ENCODE results near the gene GLG1.
"Not testable (repeated sequence)": the region's sequence is repeated elsewhere in the genome, so short reads cannot be mapped to it uniquely, and the experiment has no call there.

The GLG1 gene

GRCh38 chr16:74419811-74420210, 187.1 kb downstream of the GLG1 start:
- not testable (repeated sequence) for H3K9ac ChIP-seq (ENCODE audit: low read depth, low read length); H3K4me2 ChIP-seq (ENCODE audit: insufficient read depth, low read length); DNase-seq; H3K4me3 ChIP-seq (ENCODE audit: low read depth in 1 of 2, low read length in 2 of 2); H3K4me1 ChIP-seq (ENCODE audit: insufficient read depth, low read length); H3K9me3 ChIP-seq (ENCODE audit: insufficient read depth, low read length, severe bottlenecking); H3K79me2 ChIP-seq (ENCODE audit: insufficient read depth, low read length); H3K27ac ChIP-seq (ENCODE audit: low read length); H3K36me3 ChIP-seq (ENCODE audit: insufficient read depth, low read length); H3K27me3 ChIP-seq (ENCODE audit: insufficient read depth, low read length, poor library complexity); H4K20me1 ChIP-seq (ENCODE audit: insufficient read depth, low read length); H2AFZ ChIP-seq (ENCODE audit: low read depth, low read length)
- ATAC-seq (ENCODE audit: insufficient read depth, low read depth), result 0 out of 3 replicates have a peak, but pooled peaks have one; percentile 16

- not testable (repeated sequence) for H3K4me3 ChIP-seq (ENCODE audit: low read depth in 1 of 2, low read length in 2 of 2); H3K9me3 ChIP-seq (ENCODE audit: insufficient read depth, low read length, severe bottlenecking); H4K20me1 ChIP-seq (ENCODE audit: insufficient read depth, low read length); H3K79me2 ChIP-seq (ENCODE audit: insufficient read depth, low read length); ATAC-seq (ENCODE audit: insufficient read depth, low read depth); H3K4me1 ChIP-seq (ENCODE audit: insufficient read depth, low read length); H3K36me3 ChIP-seq (ENCODE audit: insufficient read depth, low read length); H3K27ac ChIP-seq (ENCODE audit: low read length); H3K9ac ChIP-seq (ENCODE audit: low read depth, low read length); H2AFZ ChIP-seq (ENCODE audit: low read depth, low read length); H3K4me2 ChIP-seq (ENCODE audit: insufficient read depth, low read length); DNase-seq; H3K27me3 ChIP-seq (ENCODE audit: insufficient read depth, low read length, poor library complexity)
Measured at GRCh38 chr16:74417897-74418296, 189.0 kb downstream of the GLG1 start.

GRCh38 chr16:74413920-74414319, 193.0 kb downstream of the GLG1 start:
- H3K27ac ChIP-seq (ENCODE audit: low read length); ATAC-seq (ENCODE audit: insufficient read depth, low read depth): not testable (repeated sequence)

GRCh38 chr16:74413485-74413884, 193.4 kb downstream of the GLG1 start:
- H3K36me3 ChIP-seq (ENCODE audit: insufficient read depth, low read length); H2AFZ ChIP-seq (ENCODE audit: low read depth, low read length); H3K27ac ChIP-seq (ENCODE audit: low read length); H3K4me3 ChIP-seq (ENCODE audit: low read depth in 1 of 2, low read length in 2 of 2); H3K4me2 ChIP-seq (ENCODE audit: insufficient read depth, low read length); H3K4me1 ChIP-seq (ENCODE audit: insufficient read depth, low read length); H4K20me1 ChIP-seq (ENCODE audit: insufficient read depth, low read length); ATAC-seq (ENCODE audit: insufficient read depth, low read depth); H3K79me2 ChIP-seq (ENCODE audit: insufficient read depth, low read length); H3K9me3 ChIP-seq (ENCODE audit: insufficient read depth, low read length, severe bottlenecking); H3K9ac ChIP-seq (ENCODE audit: low read depth, low read length); DNase-seq; H3K27me3 ChIP-seq (ENCODE audit: insufficient read depth, low read length, poor library complexity): not testable (repeated sequence)

More at GRCh38 chr16:74413920-74414319, 193.0 kb downstream of the GLG1 start:
- not testable (repeated sequence) for H3K9me3 ChIP-seq (ENCODE audit: insufficient read depth, low read length, severe bottlenecking); H3K4me1 ChIP-seq (ENCODE audit: insufficient read depth, low read length); DNase-seq; H3K9ac ChIP-seq (ENCODE audit: low read depth, low read length); H3K79me2 ChIP-seq (ENCODE audit: insufficient read depth, low read length); H4K20me1 ChIP-seq (ENCODE audit: insufficient read depth, low read length); H3K27me3 ChIP-seq (ENCODE audit: insufficient read depth, low read length, poor library complexity); H2AFZ ChIP-seq (ENCODE audit: low read depth, low read length); H3K4me3 ChIP-seq (ENCODE audit: low read depth in 1 of 2, low read length in 2 of 2); H3K36me3 ChIP-seq (ENCODE audit: insufficient read depth, low read length); H3K4me2 ChIP-seq (ENCODE audit: insufficient read depth, low read length)

GRCh38 chr16:74412775-74413390, 194.0 kb downstream of the GLG1 start:
- not testable (repeated sequence) for H2AFZ ChIP-seq (ENCODE audit: low read depth, low read length); H3K9ac ChIP-seq (ENCODE audit: low read depth, low read length); H3K27me3 ChIP-seq (ENCODE audit: insufficient read depth, low read length, poor library complexity); DNase-seq; H4K20me1 ChIP-seq (ENCODE audit: insufficient read depth, low read length); ATAC-seq (ENCODE audit: insufficient read depth, low read depth); H3K4me3 ChIP-seq (ENCODE audit: low read depth in 1 of 2, low read length in 2 of 2); H3K9me3 ChIP-seq (ENCODE audit: insufficient read depth, low read length, severe bottlenecking); H3K4me1 ChIP-seq (ENCODE audit: insufficient read depth, low read length); H3K36me3 ChIP-seq (ENCODE audit: insufficient read depth, low read length); H3K79me2 ChIP-seq (ENCODE audit: insufficient read depth, low read length); H3K4me2 ChIP-seq (ENCODE audit: insufficient read depth, low read length); H3K27ac ChIP-seq (ENCODE audit: low read length)

GRCh38 chr16:74412138-74412774, 194.7 kb downstream of the GLG1 start:
- H4K20me1 ChIP-seq (ENCODE audit: insufficient read depth, low read length); H3K36me3 ChIP-seq (ENCODE audit: insufficient read depth, low read length); ATAC-seq (ENCODE audit: insufficient read depth, low read depth); H3K9me3 ChIP-seq (ENCODE audit: insufficient read depth, low read length, severe bottlenecking); H3K27ac ChIP-seq (ENCODE audit: low read length); H3K4me3 ChIP-seq (ENCODE audit: low read depth in 1 of 2, low read length in 2 of 2); DNase-seq; H2AFZ ChIP-seq (ENCODE audit: low read depth, low read length); H3K9ac ChIP-seq (ENCODE audit: low read depth, low read length); H3K79me2 ChIP-seq (ENCODE audit: insufficient read depth, low read length); H3K4me1 ChIP-seq (ENCODE audit: insufficient read depth, low read length); H3K4me2 ChIP-seq (ENCODE audit: insufficient read depth, low read length); H3K27me3 ChIP-seq (ENCODE audit: insufficient read depth, low read length, poor library complexity): not testable (repeated sequence)

- H3K27me3 ChIP-seq (ENCODE audit: insufficient read depth, low read length, poor library complexity); H3K4me3 ChIP-seq (ENCODE audit: low read depth in 1 of 2, low read length in 2 of 2); H3K9ac ChIP-seq (ENCODE audit: low read depth, low read length); H2AFZ ChIP-seq (ENCODE audit: low read depth, low read length); H3K27ac ChIP-seq (ENCODE audit: low read length); H3K36me3 ChIP-seq (ENCODE audit: insufficient read depth, low read length); H3K79me2 ChIP-seq (ENCODE audit: insufficient read depth, low read length); H4K20me1 ChIP-seq (ENCODE audit: insufficient read depth, low read length); H3K4me1 ChIP-seq (ENCODE audit: insufficient read depth, low read length); H3K9me3 ChIP-seq (ENCODE audit: insufficient read depth, low read length, severe bottlenecking); DNase-seq; ATAC-seq (ENCODE audit: insufficient read depth, low read depth); H3K4me2 ChIP-seq (ENCODE audit: insufficient read depth, low read length): not testable (repeated sequence)
Measured at GRCh38 chr16:74410981-74411380, 195.9 kb downstream of the GLG1 start.

GRCh38 chr16:74410057-74410957, 196.6 kb downstream of the GLG1 start:
- H4K20me1 ChIP-seq (ENCODE audit: insufficient read depth, low read length); H3K79me2 ChIP-seq (ENCODE audit: insufficient read depth, low read length); H3K36me3 ChIP-seq (ENCODE audit: insufficient read depth, low read length); H2AFZ ChIP-seq (ENCODE audit: low read depth, low read length); H3K9ac ChIP-seq (ENCODE audit: low read depth, low read length); H3K27ac ChIP-seq (ENCODE audit: low read length); H3K4me3 ChIP-seq (ENCODE audit: low read depth in 1 of 2, low read length in 2 of 2); H3K4me2 ChIP-seq (ENCODE audit: insufficient read depth, low read length); H3K9me3 ChIP-seq (ENCODE audit: insufficient read depth, low read length, severe bottlenecking); DNase-seq; H3K27me3 ChIP-seq (ENCODE audit: insufficient read depth, low read length, poor library complexity); H3K4me1 ChIP-seq (ENCODE audit: insufficient read depth, low read length): not testable (repeated sequence)
- peak; percentile 20 for ATAC-seq (ENCODE audit: insufficient read depth, low read depth)

Data from DND-41 (cell line).